Endodermal cell (in vitro differentiated cells): Measurements from ENCODE around the gene CALML6. TPM values are rescaled to one million over a fixed set of nuclear protein-coding genes. Genes with fewer than 3 reads are reported as not detected.
A peak's percentile ranks its signal among the peaks of the same experiment; 100 is the strongest.

Experiments
- DNase-seq: peaks from one replicate; pipeline ENCODE4 v3.0.0-alpha.2; 2017
- H3K27ac ChIP-seq: 2 replicates; pipeline ENCODE4 v1.5.1; 2013; ENCODE audit warnings: mild to moderate bottlenecking, low read depth, low read length, moderate library complexity
- H3K27me3 ChIP-seq: 2 replicates; pipeline ENCODE4 v1.6.1; 2013; ENCODE audit warnings: mild to moderate bottlenecking, low read length, moderate library complexity; ENCODE audit not compliant: insufficient read depth, control insufficient read depth, poor library complexity, severe bottlenecking
- H3K36me3 ChIP-seq: 2 replicates; pipeline ENCODE4 v1.7.0; 2013; ENCODE audit warnings: mild to moderate bottlenecking, low read length, moderate library complexity; ENCODE audit not compliant: control insufficient read depth, insufficient read depth
- H3K4me1 ChIP-seq: one replicate; pipeline ENCODE4 v1.7.0; 2013; ENCODE audit warnings: low read length; ENCODE audit not compliant: control insufficient read depth, insufficient read depth
- H3K4me3 ChIP-seq: 2 replicates; pipeline ENCODE4 v1.5.1; 2013; ENCODE audit warnings: mild to moderate bottlenecking, low read length, moderate library complexity
- H3K9ac ChIP-seq: 2 replicates; pipeline ENCODE4 v1.6.1; 2013; ENCODE audit warnings: mild to moderate bottlenecking, low read length, moderate library complexity; ENCODE audit not compliant: poor library complexity, severe bottlenecking; ENCODE audit errors: extremely low read depth
- H3K9me3 ChIP-seq: 2 replicates; pipeline ENCODE4 v1.6.1; 2013; ENCODE audit warnings: mild to moderate bottlenecking, low read length, moderate library complexity; ENCODE audit not compliant: control insufficient read depth
- H3K27ac Mint-ChIP-seq: 2 replicates; pipeline ENCODE4 v1.8.0; 2020; ENCODE audit warnings: mixed read lengths
- H3K27me3 Mint-ChIP-seq: 2 replicates; pipeline ENCODE4 v1.8.0; 2021; ENCODE audit warnings: mild to moderate bottlenecking, mixed read lengths; ENCODE audit not compliant: insufficient read depth
- H3K36me3 Mint-ChIP-seq: 2 replicates; pipeline ENCODE4 v1.8.0; 2020; ENCODE audit warnings: low read depth, mixed read lengths
- H3K4me1 Mint-ChIP-seq: 2 replicates; pipeline ENCODE4 v1.8.0; 2020; ENCODE audit warnings: mixed read lengths
- H3K4me3 Mint-ChIP-seq: 2 replicates; pipeline ENCODE4 v1.8.0; 2020; ENCODE audit warnings: mild to moderate bottlenecking, moderate library complexity, mixed read lengths
- H3K9me3 Mint-ChIP-seq: 2 replicates; pipeline ENCODE4 v1.8.0; 2020; ENCODE audit warnings: mild to moderate bottlenecking, mixed read lengths
- CTCF ChIP-seq: fragments of 200-600 bp; sonication (generic); conservative IDR thresholded peaks from 2 replicates; pipeline ENCODE4 v1.5.0; 2021; ENCODE audit warnings: antibody characterized with exemption, mild to moderate bottlenecking
- WGBS, 2 experiments: methylation state at CpG; one replicate each; pipeline versions ENCODE4 v1.1.5 to v1.1.7; 2013; ENCODE audit warnings: missing lambda C conversion rate in 2 of 2, mixed read lengths in 1 of 2; ENCODE audit not compliant: insufficient coverage in 1 of 2, insufficient read length in 1 of 2; 5-methylcytosine and 5-hydroxymethylcytosine counted together
- total RNA-seq, 2 donors: library from RNA; stranded (reverse); fragmentation: NEBNext Ultra II Directional in 1 of 2; extraction: Animal tissue kit (Norgen Biotek cat#: 25700) in 1 of 2; gene quantifications; 2 replicates in 1 of 2; 3 replicates in 1 of 2; pipeline ENCODE4 v1.2.1, GENCODE V29; 2021

CALML6 gene
- total RNA-seq, 2 donors from 2014 or later = 0.89 to 1.4 TPM

DNA sequence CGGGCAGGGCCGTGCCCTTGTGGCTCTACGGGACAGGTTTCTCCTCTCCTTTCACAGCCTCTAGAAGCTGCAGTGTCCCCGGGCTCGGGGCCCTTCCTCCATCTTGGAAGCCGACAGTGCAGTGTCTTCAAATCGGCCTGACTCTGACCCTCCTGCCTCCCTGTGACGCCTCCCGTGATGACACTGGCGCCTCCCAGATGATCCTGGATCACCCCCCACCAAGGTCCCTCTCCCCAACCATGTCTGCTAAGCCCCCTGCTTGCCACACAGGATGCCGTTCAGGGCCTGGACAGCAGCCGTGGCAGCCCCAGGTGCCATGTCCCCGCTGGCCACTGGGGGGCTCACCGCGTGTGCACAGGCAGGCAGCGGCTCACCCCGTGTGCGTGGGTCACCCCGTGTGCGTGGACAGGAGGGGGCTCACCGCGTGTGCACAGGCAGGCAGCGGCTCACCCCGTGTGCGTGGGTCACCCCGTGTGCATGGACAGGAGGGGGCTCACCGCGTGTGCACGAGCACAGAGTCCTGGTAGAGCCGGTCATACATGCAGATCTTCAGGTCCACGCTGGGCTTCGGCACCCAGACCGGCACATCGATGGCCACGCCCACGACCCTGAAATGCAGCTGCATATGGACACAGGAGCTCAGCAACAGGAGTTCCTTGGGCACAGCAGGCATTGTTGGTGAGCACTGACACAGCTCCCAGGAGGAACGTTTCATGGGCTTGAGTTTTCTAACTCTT lies 28.9 kb downstream of the CALML6 start:
- H3K27ac ChIP-seq = no peak overlapping the region
- no peak overlapping the region for H3K4me3 Mint-ChIP-seq

DNA sequence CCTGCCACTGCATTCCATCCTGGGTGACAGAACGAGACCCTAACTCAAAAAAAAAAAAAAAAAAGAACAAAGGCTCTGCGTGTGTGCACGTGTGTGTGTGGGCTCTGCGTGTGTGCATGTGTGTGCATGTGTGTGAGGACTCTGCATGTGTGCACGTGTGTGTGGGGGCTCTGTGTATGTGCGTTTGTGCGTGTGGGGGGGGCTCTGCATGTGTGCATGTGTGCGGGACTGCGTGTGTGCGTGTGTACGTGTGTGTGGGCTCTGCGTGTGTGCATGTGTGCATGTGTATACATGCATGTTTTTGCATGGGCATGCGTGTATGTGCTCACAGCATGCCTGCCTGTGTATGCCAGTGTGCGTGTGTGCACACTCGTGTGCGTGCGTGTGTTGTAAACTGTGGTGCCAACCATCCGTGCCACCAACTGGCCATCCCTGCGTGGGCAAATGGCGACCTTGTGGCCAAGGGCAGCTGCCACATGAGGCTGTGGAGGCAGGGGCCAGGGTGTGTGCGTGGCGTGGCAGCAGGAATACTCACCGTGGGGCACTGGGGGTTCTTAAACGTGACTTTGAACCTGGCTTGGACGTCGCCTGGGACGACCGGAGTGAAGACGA lies 30.8 kb downstream of the CALML6 start:
- DNase-seq = no peak
- H3K9me3 Mint-ChIP-seq = peaks cover 3% of the 10 kb centered on the region
- H3K4me1 Mint-ChIP-seq = peaks cover 2% of the 10 kb centered on the region
- Histone ChIP-seq H3K9ac (no peak overlapping the region), H3K27ac (no peak overlapping the region), H3K27me3 (no peaks in the 10 kb centered on the region), H3K36me3 (no peaks in the 10 kb centered on the region), H3K9me3 (no peaks in the 10 kb centered on the region), H3K4me3 (no peak overlapping the region), H3K4me1 (no peaks in the 10 kb centered on the region)
- no peaks in the 10 kb centered on the region for H3K36me3 Mint-ChIP-seq
- no peak for TF ChIP-seq CTCF
- H3K4me3 Mint-ChIP-seq = no peak overlapping the region
- WGBS, 2 experiments = 91 to 93% methylated on average over 25 to 29 of the region's 29 CpGs
- H3K27ac Mint-ChIP-seq = no peak overlapping the region
- peaks cover 2% of the 10 kb centered on the region for H3K27me3 Mint-ChIP-seq

More for the DNA sequence above, 28.9 kb downstream of the CALML6 start:
- Mint-ChIP-seq H3K36me3 (no peaks in the 10 kb centered on the region), H3K9me3 (no peaks in the 10 kb centered on the region), H3K4me1 (peaks cover 2% of the 10 kb centered on the region), H3K27me3 (peaks cover 2% of the 10 kb centered on the region), H3K27ac (no peak overlapping the region)
- Histone ChIP-seq H3K4me3 (no peak overlapping the region), H3K27me3 (no peaks in the 10 kb centered on the region), H3K9ac (no peak overlapping the region), H3K9me3 (no peaks in the 10 kb centered on the region), H3K36me3 (no peaks in the 10 kb centered on the region), H3K4me1 (no peaks in the 10 kb centered on the region)
- peak; percentile 91 for DNase-seq
- TF ChIP-seq CTCF = peak; percentile 97
- 28 to 29% methylated on average over 27 to 37 of the region's 37 CpGs for WGBS, 2 experiments

DNA sequence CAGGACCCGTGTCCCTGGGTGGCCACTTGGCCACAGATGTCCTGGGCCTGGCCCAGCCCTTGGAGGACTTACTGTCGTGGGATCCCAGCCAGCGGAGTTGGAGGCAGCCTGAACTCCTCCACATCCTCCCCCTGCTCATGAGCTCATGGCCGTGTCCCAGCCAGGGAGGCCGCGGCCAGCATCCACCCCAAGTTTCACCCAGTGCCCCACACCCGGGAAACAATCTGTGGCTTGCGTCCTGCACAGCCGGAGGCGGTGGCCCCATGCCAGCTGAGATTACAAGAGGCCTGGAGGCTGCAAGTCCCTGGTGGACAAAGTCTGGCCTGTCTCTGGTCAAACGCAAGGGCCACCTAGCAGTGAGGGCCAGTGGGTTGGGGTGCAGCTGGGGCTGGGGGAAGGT lies 31.5 kb downstream of the CALML6 start:
- no peaks in the 10 kb centered on the region for H3K27me3 ChIP-seq
- H3K4me1 ChIP-seq = no peaks in the 10 kb centered on the region
- 81 to 84% methylated on average over 9 to 11 of the region's 11 CpGs for WGBS, 2 experiments
- H3K36me3 Mint-ChIP-seq = no peaks in the 10 kb centered on the region
- no peak overlapping the region for H3K9ac ChIP-seq
- no peaks in the 10 kb centered on the region for H3K9me3 ChIP-seq
- H3K27ac Mint-ChIP-seq = no peak overlapping the region
- no peak for DNase-seq
- H3K27ac ChIP-seq = no peak overlapping the region
- no peak overlapping the region for H3K4me3 Mint-ChIP-seq
- peaks cover 2% of the 10 kb centered on the region for H3K27me3 Mint-ChIP-seq
- H3K36me3 ChIP-seq = no peaks in the 10 kb centered on the region
- H3K9me3 Mint-ChIP-seq = peaks cover 4% of the 10 kb centered on the region
- no peak overlapping the region for H3K4me3 ChIP-seq
- TF ChIP-seq CTCF = no peak
- H3K4me1 Mint-ChIP-seq = peaks cover 2% of the 10 kb centered on the region
